Colon (tissue), 2 donors: ENCODE results near the gene NIT1.

Experiments
- FAIRE-seq: peaks from 2 replicates; lab custom pipeline; 2012; peaks lifted over from hg19 to GRCh38; lab: Jason Lieb, UNC
- donor health status: control.
- donor health status: control.

Gene NIT1

DNA sequence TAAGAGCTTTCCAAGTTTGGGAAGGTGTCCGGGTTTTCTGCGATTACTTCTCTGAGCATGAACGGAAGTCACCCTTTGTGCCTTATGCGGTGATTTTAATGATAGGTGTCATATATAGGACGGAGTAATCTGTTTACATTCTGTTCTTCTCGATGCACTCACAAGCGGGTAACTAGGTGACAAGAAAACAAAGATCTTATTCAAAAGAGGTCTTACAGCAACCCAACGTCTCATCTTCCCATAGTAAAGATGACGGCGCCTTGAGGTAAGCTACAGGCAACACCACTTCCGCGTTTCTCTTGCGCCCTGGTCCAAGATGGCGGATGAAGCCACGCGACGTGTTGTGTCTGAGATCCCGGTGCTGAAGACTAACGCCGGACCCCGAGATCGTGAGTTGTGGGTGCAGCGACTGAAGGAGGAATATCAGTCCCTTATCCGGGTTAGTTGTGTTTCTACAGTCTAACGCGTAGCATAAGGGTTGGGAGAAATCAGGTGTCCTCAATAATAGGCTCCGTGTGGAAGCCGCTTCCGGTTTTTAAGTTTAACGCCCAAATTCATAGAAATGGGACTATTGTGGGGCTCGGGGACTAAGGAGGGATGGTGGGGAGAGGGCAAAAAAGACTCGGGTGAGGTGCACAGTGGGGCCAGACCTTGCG is 35.9 kb downstream of the NIT1 start, which contains the start of gene UFC1:
Gene UFC1 (plus strand): TSS at position 297 of the 656 bp plus-strand sequence. CDS start 20 bp downstream, at position 317.
- no peak for FAIRE-seq

DNA sequence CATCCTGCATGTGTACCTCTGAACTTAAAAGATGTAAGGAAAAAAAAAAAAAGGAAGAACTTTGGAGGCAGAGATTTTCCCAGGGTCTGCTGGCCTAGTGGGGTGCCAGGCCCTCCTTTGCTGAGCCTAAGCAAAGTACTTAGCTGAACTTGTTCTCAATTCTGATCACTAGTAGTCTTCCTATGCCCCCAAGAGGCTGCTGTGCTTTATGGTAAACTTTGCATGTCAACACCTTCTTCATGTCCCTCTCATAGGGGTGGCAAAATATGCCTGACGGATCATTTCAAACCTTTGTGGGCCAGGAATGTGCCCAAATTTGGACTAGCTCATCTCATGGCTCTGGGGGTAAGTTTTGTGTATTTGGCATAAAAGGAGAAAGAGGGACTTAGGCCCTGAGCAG is 40.0 kb downstream of the NIT1 start:
- no peak for FAIRE-seq

DNA sequence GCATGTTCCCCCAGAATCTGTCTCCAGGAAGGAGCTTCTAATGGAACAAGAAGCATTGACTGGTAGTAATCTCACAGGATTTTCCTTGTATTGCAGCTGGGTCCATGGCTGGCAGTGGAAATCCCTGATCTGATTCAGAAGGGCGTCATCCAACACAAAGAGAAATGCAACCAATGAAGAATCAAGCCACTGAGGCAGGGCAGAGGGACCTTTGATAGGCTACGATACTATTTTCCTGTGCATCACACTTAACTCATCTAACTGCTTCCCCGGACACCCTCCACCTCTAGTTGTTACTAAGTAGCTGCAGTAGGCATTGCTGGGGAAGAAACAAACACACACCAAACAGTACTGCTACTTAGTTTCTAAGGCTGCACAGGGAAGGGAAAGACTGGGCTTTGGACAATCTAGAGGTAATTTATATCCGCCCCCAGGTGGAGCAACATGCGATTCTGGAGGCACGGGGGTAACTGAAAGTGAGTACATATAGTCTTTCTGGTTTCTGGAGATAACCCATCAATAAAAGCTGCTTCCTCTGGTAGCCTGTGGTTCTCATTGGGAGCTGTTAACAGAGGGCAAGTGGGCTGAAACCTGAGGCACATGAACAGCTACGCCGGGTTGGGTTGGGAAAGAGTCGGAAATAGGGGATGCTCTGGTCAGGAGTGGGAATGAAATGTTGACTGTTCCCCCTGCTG is 40.6 kb downstream of the NIT1 start:
- FAIRE-seq, result no peak

DNA sequence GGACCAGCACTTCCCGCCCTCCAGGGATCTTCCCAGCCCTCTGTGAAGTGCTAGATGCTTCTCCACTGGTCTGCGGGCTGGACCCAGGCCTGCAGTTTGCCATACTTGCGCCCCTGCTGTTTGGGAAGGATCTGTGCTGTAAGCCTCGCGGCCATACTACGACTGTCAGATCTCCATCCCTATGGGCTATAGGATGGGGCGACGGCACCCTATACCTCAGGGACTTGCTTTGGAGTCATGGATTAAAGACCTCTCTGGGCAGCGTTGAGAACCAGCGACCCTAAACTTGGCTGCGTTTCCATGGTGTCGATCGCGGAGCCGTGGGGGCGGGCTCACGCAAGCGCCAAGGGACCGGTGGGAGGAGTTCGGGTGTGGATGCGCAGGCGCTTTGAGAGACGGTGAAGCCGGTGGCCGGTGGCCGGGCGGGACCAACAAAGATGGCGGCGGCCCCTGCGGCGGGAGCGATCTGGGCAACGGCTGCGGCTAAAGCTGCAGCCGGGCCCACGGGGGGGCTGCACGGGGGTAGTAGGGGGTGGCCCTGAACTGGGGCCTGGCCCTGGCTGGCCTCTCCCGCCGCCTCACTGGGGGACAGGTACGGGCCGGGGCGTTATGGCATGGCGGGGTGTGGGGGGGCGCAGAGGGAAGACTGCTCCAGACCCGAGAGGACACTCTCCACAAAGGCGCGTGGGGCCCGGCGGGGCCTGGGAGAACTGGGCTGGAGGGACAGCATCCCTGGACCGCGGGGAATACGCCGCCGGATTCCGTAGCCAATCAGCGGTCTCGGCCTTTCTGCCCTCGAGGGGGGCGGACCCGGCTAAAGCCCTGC is 41.4 kb downstream of the NIT1 start, which contains the start of gene USP21:
Gene USP21 (plus strand): TSS at position 414 of the 826 bp plus-strand sequence. CDS start 1,141 bp downstream, outside the sequence.
- no peak for FAIRE-seq

DNA sequence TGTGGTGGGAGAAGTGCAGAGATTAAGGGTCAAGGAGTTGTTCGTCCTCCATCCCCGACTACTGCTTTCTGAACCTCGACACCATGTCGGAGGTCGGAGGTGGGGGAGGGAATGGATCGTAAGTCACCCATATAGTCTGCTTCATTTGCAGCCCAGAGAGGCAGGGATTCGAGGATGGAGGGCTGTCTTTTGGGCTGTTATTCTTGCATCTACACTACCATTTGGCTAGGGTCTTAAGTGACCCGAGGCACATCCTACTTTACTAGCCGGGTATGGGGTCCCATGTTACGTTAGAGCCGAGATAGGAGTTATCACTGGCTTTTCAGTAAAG is 42.0 kb downstream of the NIT1 start:
- no peak for FAIRE-seq

DNA sequence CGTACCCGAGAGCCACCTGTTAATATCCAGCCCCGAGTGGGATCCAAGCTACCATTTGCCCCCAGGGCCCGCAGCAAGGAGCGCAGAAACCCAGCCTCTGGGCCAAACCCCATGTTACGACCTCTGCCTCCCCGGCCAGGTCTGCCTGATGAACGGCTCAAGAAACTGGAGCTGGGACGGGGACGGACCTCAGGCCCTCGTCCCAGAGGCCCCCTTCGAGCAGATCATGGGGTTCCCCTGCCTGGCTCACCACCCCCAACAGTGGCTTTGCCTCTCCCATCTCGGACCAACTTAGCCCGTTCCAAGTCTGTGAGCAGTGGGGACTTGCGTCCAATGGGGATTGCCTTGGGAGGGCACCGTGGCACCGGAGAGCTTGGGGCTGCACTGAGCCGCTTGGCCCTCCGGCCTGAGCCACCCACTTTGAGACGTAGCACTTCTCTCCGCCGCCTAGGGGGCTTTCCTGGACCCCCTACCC is 42.8 kb downstream of the NIT1 start:
- FAIRE-seq, result no peak

GRCh38 chr1:161161652-161162051 is 43.7 kb downstream of the NIT1 start:
- no peak for FAIRE-seq

- FAIRE-seq, result no peak
These were observed 44.1 kb downstream of the NIT1 start for GRCh38 chr1:161162052-161162451.

- FAIRE-seq, result no peak
These were observed 44.9 kb downstream of the NIT1 start for GRCh38 chr1:161162806-161163205.

DNA sequence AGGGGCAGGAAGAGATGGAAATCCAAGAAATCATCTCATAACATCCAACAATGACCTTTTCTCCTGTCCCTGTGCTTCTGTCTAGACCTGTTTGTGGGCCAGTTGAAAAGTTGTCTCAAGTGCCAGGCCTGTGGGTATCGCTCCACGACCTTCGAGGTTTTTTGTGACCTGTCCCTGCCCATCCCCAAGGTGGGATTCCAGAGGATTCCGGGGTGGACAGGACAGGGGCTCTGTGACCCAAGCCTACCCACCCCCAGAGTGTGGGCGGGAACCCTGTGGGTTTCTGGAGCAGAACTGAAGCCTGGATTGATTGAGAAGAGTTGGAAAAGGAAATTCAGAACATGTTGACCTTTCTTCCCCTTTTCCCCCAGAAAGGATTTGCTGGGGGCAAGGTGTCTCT is 45.9 kb downstream of the NIT1 start:
- FAIRE-seq, result no peak

GRCh38 chr1:161164901-161165610 is 47.2 kb downstream of the NIT1 start:
- FAIRE-seq, result no peak

GRCh38 chr1:161165742-161166668 is 48.1 kb downstream of the NIT1 start, which contains the start of gene PPOX:
Gene PPOX (plus strand): TSS chr1:161166426. CDS start chr1:161166848, 422 bp downstream.
- no peak for FAIRE-seq

DNA sequence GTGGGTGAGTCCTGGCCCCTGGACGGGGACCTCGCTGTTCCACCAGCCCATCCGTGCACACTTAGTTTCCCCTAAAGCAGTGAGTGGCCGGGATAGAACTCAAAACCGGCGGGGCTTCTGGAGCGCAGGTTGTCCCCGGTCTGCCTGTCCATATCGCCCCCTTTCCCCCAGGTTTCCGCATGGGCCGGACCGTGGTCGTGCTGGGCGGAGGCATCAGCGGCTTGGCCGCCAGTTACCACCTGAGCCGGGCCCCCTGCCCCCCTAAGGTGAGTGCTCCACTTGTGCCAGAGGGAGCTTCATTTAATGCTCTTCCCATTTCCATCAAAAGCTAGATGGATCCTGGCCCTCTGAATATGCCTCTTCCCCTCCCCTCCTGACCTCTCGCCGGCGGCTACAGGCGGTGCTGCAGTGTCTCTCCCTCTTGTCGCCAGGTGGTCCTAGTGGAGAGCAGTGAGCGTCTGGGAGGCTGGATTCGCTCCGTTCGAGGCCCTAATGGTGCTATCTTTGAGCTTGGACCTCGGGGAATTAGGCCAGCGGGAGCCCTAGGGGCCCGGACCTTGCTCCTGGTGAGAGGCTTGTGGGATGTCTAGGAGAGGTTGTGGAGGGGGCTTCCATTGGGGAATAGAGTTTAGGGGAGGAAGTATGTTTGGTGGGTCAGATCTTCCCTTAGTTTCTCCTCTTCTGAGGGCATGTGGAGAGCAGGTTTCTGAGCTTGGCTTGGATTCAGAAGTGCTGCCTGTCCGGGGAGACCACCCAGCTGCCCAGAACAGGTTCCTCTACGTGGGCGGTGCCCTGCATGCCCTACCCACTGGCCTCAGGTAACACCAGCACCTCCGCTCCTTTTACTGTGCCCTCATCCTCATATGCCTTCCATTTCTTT is 49.0 kb downstream of the NIT1 start:
- no peak for FAIRE-seq

- no peak for FAIRE-seq
These were observed 51.0 kb downstream of the NIT1 start for GRCh38 chr1:161168906-161169305.
